Activated CD4-positive, alpha-beta memory T cell treated with anti-CD3 and anti-CD28 coated beads, Interleukin-2, amount 10 ng/mL, durations not matched to agents 7 days and 5 days (primary cell): ENCODE results near the gene RNF5. TPM values are rescaled to one million over a fixed set of nuclear protein-coding genes. Genes with fewer than 3 reads are reported as not detected.

Experiments used
- total RNA-seq, 2 experiments: library from RNA; stranded (reverse); gene quantifications; one replicate each; pipeline ENCODE4 v1.2.3, GENCODE V29; 2021

RNF5 gene
- total RNA-seq, 2 experiments from 2014 or later = 44.0 to 45.4 TPM

Other genes with a start within 250 kb of the RNF5 start
- under 1 TPM; 0.58 to 0.60 TPM for gene CFB, start 232.3 kb upstream of the RNF5 start, total RNA-seq
- gene NELFE, start 219.4 kb upstream of the RNF5 start, total RNA-seq = 10 to 100 TPM; 69.6 to 70.6 TPM
- gene SKIC2, start 219.2 kb upstream of the RNF5 start, total RNA-seq = 10 to 100 TPM; 69.4 to 74.2 TPM
- 10 to 100 TPM; 16.7 to 17.5 TPM for gene DXO, start 206.3 kb upstream of the RNF5 start, total RNA-seq
- gene C4A, start 196.3 kb upstream of the RNF5 start, total RNA-seq = 1 to 10 TPM; 3.3 to 5.7 TPM
- 1 to 10 TPM; 3.4 to 5.0 TPM for gene C4B, start 163.6 kb upstream of the RNF5 start, total RNA-seq
- gene CYP21A2, start 140.0 kb upstream of the RNF5 start, total RNA-seq = under 1 TPM in 1 of 2 experiments, not detected in 1; 0.23 TPM
- 1 to 10 TPM; 5.7 to 6.4 TPM for gene TNXB, start 69.1 kb upstream of the RNF5 start, total RNA-seq
- gene ATF6B, start 50.2 kb upstream of the RNF5 start, total RNA-seq = 100 to 1,000 TPM; 142 to 147 TPM
- 1 to 10 TPM; 7.6 to 8.6 TPM for gene FKBPL, start 48.1 kb upstream of the RNF5 start, total RNA-seq
- gene PRRT1, start 26.5 kb upstream of the RNF5 start, total RNA-seq = under 1 TPM; 0.13 to 0.28 TPM
- gene PPT2, start 24.3 kb upstream of the RNF5 start, total RNA-seq = 1 to 10 TPM; 8.3 to 9.4 TPM
- gene EGFL8, start 13.8 kb upstream of the RNF5 start, total RNA-seq = 1 to 10 TPM; 5.1 to 5.2 TPM
- gene AGPAT1, start 2.3 kb upstream of the RNF5 start, total RNA-seq = 10 to 100 TPM; 42.7 to 43.1 TPM
- 10 to 100 TPM; 27.6 to 29.4 TPM for gene AGER, start 5.8 kb downstream of the RNF5 start, total RNA-seq
- 10 to 100 TPM; 69.4 to 73.1 TPM for gene PBX2, start 11.8 kb downstream of the RNF5 start, total RNA-seq
- 100 to 1,000 TPM; 287 to 289 TPM for gene GPSM3, start 14.2 kb downstream of the RNF5 start, total RNA-seq
- gene NOTCH4, start 45.7 kb downstream of the RNF5 start, total RNA-seq = under 1 TPM; 0.15 to 0.60 TPM
- gene TSBP1, start 193.5 kb downstream of the RNF5 start, total RNA-seq = not detected
- gene BTNL2, start 228.8 kb downstream of the RNF5 start, total RNA-seq = not detected